Epidermal melanocyte (primary cell): ENCODE measurements around the gene METTL26.

ENCODE experiments used
- DNase-seq: peaks from one replicate; pipeline ENCODE4 v3.0.0; 2011; ENCODE audit warnings: low spot score; ENCODE audit not compliant: insufficient read length

Gene METTL26

GRCh38 chr16:636206-637080, at the start of gene METTL26:
Gene METTL26, minus strand, starts transcription at chr16:636305. Its CDS starts 15 bp downstream, at chr16:636290.
- peak; percentile 100 for DNase-seq

GRCh38 chr16:684961-685696, 49.0 kb upstream of the METTL26 start:
- DNase-seq = no peak

GRCh38 chr16:684071-684794, 48.1 kb upstream of the METTL26 start, which contains the start of gene JMJD8:
Gene JMJD8, minus strand, starts transcription at chr16:684334. Its CDS starts 15 bp downstream, at chr16:684319.
- DNase-seq = peak; percentile 99

GRCh38 chr16:683396-684070, 47.4 kb upstream of the METTL26 start:
- DNase-seq = no peak

- no peak for DNase-seq
These were observed 46.6 kb upstream of the METTL26 start for GRCh38 chr16:682493-683395.

GRCh38 chr16:681746-682427, 45.8 kb upstream of the METTL26 start:
- DNase-seq = no peak

GRCh38 chr16:680967-681745, 45.1 kb upstream of the METTL26 start:
- DNase-seq = no peak

GRCh38 chr16:680625-680945, 44.5 kb upstream of the METTL26 start:
- DNase-seq = no peak

- no peak for DNase-seq
These were observed 43.9 kb upstream of the METTL26 start, which contains the start of gene STUB1 for GRCh38 chr16:679814-680624. Gene STUB1, plus strand, starts transcription at chr16:680410. Its CDS starts 116 bp downstream, at chr16:680526.

- DNase-seq = no peak
These were observed 43.0 kb upstream of the METTL26 start for GRCh38 chr16:678858-679813.

GRCh38 chr16:678209-678857, 42.2 kb upstream of the METTL26 start:
- no peak for DNase-seq

GRCh38 chr16:677316-678190, 41.4 kb upstream of the METTL26 start:
- no peak for DNase-seq

GRCh38 chr16:676913-677312, 40.8 kb upstream of the METTL26 start:
- DNase-seq = no peak

- DNase-seq = no peak
These were observed 40.4 kb upstream of the METTL26 start for GRCh38 chr16:676565-676902.

GRCh38 chr16:675884-676564, 39.9 kb upstream of the METTL26 start:
- DNase-seq = no peak
